GM12872 (cell line): Measurements from ENCODE around the gene PLCL2.

Experiments
- CTCF ChIP-seq: IDR thresholded peaks from 3 replicates; pipeline ENCODE4 v1.5.1; 2011; ENCODE audit warnings: low read depth, mild to moderate bottlenecking, low read length, moderate library complexity; ENCODE audit not compliant: insufficient read depth

PLCL2 gene

GRCh38 chr3:17133632-17134545, 249.1 kb downstream of the PLCL2 start:
- no peak for TF ChIP-seq CTCF

GRCh38 chr3:17135696-17136095, 250.9 kb downstream of the PLCL2 start:
- no peak for TF ChIP-seq CTCF

- TF ChIP-seq CTCF: no peak
These were observed 251.5 kb downstream of the PLCL2 start for GRCh38 chr3:17136136-17136721.

GRCh38 chr3:17137321-17137826, 252.6 kb downstream of the PLCL2 start:
- TF ChIP-seq CTCF: no peak

- TF ChIP-seq CTCF: no peak
These were observed 253.7 kb downstream of the PLCL2 start for GRCh38 chr3:17138246-17139039.
